GM06990 (cell line): ENCODE results near the gene C1orf198.

Experiments
- DNase-seq: peaks from one replicate; pipeline ENCODE4 v3.0.0-alpha.2; 2011; ENCODE audit not compliant: insufficient read length; ENCODE audit errors: extremely low read depth
- H3K27me3 ChIP-seq: replicated peaks from 2 replicates; pipeline ENCODE4 v1.6.0; 2011; ENCODE audit warnings: low read length; ENCODE audit not compliant: control insufficient read depth, insufficient read depth
- H3K36me3 ChIP-seq: 2 replicates; pipeline ENCODE4 v1.5.1; 2011; ENCODE audit warnings: low read length; ENCODE audit not compliant: control insufficient read depth, insufficient read depth
- H3K4me3 ChIP-seq: replicated peaks from 2 replicates; pipeline ENCODE4 v1.5.1; 2011; ENCODE audit warnings: low read depth, mild to moderate bottlenecking, control low read depth, low read length
- CTCF ChIP-seq: IDR thresholded peaks from 2 replicates; pipeline ENCODE4 v1.5.1; 2011; ENCODE audit warnings: low read length, control low read depth, mild to moderate bottlenecking, inconsistent platforms; ENCODE audit not compliant: insufficient read depth, poor library complexity, severe bottlenecking

C1orf198 gene

GRCh38 chr1:230858236-230858820 lies 10.0 kb downstream of the C1orf198 start:
- DNase-seq, result no peak
- H3K4me3 ChIP-seq, result no peak overlapping the region
- H3K27me3 ChIP-seq, result no peaks in the 10 kb centered on the region
- H3K36me3 ChIP-seq, result no peaks in the 10 kb centered on the region
- TF ChIP-seq CTCF, result no peak

- TF ChIP-seq CTCF, result no peak
- H3K36me3 ChIP-seq, result no peaks in the 10 kb centered on the region
- H3K27me3 ChIP-seq, result no peaks in the 10 kb centered on the region
- no peak for DNase-seq
- H3K4me3 ChIP-seq, result no peak overlapping the region
These were observed 10.5 kb downstream of the C1orf198 start for GRCh38 chr1:230857822-230858221.

- no peak for TF ChIP-seq CTCF
- H3K27me3 ChIP-seq, result no peaks in the 10 kb centered on the region
- no peak overlapping the region for H3K4me3 ChIP-seq
- DNase-seq, result no peak
- H3K36me3 ChIP-seq, result no peaks in the 10 kb centered on the region
These were observed 11.2 kb downstream of the C1orf198 start for GRCh38 chr1:230857077-230857476.

GRCh38 chr1:230855886-230856285 lies 12.4 kb downstream of the C1orf198 start:
- DNase-seq, result no peak
- Histone ChIP-seq H3K27me3 (no peaks in the 10 kb centered on the region), H3K4me3 (no peak overlapping the region), H3K36me3 (no peaks in the 10 kb centered on the region)
- TF ChIP-seq CTCF, result no peak

- DNase-seq, result no peak
- Histone ChIP-seq H3K4me3 (no peak overlapping the region), H3K36me3 (no peaks in the 10 kb centered on the region), H3K27me3 (no peaks in the 10 kb centered on the region)
- TF ChIP-seq CTCF, result no peak
These were observed 13.9 kb downstream of the C1orf198 start for GRCh38 chr1:230854423-230854822.

GRCh38 chr1:230853731-230854130 lies 14.6 kb downstream of the C1orf198 start:
- no peak for TF ChIP-seq CTCF
- no peak for DNase-seq
- H3K36me3 ChIP-seq, result no peaks in the 10 kb centered on the region
- no peak overlapping the region for H3K4me3 ChIP-seq
- H3K27me3 ChIP-seq, result no peaks in the 10 kb centered on the region
